DMS153 treated with DMSO at 0.1 percent for 48 hours (cell line): ENCODE data around the gene FAM81A.
"Not testable (repeated sequence)": the region's sequence is repeated elsewhere in the genome, so short reads cannot be mapped to it uniquely, and the experiment has no call there.

Experiments used
- DNase-seq: peaks from one replicate; lab custom pipeline; 2025; ENCODE audit not compliant: unreplicated experiment; lab: John Stamatoyannopoulos, UW

Gene FAM81A

DNA sequence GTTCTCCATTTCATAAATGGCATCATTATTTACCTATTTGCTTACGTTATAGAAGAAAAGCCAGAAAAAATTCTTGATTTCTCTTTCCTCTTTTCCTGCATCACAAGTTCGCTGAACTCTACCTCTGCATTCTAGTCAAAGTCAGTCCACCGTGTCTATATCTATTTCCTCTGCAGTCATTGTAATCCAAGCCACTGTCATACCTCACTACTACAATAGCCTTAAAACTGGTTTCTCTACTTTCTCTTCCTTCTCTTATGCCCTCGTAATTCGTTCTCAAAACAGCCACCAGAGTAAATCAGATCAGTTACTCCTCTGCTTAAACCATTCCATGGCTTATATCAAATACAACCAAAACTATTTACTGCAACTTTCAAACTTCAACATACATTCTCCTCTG lies 13.4 kb upstream of the FAM81A start:
- DNase-seq = no peak

DNA sequence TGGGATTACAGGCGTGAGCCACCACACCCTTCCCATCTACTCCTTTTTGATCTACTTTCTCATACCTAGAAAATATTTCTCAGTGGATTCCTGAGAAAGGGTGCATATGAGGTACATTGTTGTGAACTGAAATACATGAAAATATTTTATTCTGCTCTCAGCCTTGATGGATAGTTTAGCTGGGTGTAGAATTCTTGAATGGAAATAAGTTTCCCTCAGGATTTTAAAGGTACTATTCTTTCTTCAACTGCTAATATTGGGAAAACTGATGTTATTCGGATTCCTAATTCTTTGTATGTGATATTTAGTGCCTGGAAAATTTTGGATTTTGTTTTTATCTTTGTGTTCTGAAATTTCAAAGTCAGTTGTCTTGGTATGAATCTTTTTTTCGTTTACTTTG lies 9.1 kb upstream of the FAM81A start:
- DNase-seq = not testable (repeated sequence)

DNA sequence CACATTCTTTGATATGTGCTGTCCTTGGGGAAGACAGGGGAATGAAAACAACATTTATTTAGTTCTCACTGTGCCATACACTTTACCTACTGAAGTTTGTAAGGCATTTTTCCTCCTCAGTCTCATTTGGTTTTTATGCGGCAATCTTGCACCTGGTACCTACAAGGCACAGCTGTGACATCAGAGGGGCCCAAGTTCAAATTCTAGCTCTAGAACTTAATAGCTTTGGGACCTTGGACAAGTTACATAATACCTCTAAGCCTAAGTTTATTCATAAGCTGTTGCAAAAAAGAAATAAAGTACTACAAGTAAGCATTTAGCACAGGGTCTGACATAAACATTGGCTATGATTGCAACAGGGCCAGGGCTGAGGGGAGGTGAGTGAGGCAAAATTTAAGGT lies 5.6 kb upstream of the FAM81A start:
- DNase-seq = no peak

DNA sequence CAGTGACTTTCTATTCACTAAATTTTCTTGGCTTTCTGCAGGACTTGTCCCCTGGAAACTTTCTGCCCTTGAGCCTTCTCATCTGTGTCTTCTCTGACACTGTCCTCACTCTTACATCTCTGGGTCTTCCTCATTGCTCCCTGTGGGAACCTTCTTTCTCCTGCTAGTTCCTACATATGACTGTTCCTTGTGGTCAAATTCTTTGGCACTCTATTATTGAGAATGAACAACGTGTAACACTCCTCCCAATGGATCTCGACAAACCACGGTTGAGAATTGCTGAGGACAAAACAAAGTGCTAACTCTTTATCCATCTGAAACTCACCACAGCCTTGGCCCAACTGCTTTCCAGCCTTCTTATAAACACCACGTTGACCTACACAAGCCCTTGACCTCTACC lies 3.5 kb upstream of the FAM81A start:
- DNase-seq = no peak

DNA sequence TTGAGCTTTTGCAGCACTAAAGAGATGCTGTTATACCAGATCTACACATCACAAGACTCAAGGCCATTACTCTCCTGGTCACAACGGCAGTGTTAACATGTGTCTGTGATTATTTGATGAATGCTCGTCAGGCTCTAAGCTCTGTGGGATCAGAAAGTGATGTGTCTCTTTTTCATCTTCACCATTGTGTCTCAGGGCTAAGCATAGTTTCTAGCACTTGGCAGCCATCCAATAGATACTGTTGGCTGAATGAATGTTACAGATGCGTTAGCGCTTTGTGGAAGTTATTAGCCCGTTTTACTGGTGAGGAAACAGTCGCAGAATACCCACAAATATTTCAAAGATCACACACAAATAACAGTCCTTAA lies 1.2 kb upstream of the FAM81A start:
- peak; percentile 23 for DNase-seq

DNA sequence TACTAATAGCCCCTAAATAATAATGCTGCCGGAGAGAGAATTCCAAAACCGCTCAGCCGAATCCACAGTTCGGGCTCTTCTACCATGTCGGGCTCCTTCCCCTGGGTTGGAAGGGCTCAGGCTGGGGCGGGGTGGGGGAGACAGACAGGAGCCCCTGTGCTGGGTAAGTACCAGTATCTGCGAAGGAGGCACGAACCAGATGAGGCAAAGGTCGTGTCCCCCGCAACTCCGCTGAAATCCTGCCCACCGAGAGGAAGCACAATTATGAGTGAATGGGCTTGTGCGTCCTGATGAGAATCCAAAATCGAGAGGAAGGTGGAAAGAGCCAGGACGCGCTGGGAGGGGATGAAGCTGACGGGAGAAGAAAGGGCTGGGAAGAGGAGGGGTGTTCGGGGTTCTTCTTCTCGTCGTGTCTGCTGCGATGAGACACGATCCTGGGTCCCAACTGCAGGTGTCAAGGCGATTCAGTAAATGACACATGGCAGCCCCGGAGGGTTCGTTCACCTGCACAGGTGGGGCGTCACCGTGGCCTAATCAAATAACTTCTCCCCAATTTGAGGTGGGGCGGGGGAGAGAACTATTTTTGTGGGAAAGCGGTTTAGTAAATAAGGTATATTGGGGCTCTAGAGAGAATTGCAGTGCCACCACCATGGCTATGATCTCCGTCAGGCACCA lies 707 bp upstream of the FAM81A start:
- DNase-seq = no peak

DNA sequence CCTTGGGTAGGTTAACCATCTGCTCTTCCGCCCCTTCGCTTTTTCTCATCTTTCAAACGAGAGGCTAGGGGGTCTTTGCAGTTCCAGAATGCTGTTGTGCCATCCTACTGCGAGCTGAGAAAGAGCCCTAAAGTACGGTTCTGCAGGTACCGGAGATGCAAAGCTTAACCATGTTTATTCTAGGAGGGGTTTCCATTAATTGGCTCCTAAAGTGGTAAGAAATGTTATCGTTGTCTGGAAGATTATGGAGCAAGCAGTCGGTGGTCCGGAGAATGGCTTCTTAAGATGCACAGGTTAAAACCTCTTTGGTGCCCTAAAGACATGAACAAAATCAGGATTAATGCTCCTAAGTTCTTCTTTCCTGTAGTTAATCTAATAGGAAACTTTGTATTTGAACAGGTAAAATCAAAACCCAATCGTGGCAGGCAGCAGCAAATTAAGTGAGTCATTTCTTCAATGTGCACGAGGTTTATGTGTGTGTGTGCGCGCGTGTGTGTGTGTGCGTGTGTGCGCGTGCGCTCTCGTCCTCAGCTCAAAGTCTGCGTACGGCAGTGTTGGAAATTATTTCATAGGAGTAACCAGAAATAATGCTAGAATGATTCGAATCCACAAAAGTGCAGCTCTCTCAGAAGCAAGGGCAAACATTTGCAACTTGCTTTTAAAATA lies 772 bp downstream of the FAM81A start:
- no peak for DNase-seq

DNA sequence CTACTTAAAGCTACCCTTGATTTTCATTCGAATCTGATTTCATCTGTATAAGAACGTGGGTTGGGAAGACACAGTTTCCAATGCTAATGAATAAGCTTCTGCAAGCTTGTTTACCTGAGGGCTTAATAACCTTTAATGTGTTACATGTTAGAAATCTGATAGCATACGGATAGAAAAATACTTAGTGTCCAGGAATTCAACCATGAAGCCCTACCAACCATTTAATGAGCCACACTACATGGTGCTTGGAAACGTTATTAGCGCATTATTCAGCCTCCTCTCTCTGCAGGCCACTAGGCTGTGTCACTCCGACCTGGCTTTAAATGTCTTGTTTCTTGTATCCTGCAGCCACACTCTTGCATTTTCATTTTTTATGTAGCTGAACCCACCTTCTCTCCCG lies 1.6 kb downstream of the FAM81A start:
- no peak for DNase-seq

DNA sequence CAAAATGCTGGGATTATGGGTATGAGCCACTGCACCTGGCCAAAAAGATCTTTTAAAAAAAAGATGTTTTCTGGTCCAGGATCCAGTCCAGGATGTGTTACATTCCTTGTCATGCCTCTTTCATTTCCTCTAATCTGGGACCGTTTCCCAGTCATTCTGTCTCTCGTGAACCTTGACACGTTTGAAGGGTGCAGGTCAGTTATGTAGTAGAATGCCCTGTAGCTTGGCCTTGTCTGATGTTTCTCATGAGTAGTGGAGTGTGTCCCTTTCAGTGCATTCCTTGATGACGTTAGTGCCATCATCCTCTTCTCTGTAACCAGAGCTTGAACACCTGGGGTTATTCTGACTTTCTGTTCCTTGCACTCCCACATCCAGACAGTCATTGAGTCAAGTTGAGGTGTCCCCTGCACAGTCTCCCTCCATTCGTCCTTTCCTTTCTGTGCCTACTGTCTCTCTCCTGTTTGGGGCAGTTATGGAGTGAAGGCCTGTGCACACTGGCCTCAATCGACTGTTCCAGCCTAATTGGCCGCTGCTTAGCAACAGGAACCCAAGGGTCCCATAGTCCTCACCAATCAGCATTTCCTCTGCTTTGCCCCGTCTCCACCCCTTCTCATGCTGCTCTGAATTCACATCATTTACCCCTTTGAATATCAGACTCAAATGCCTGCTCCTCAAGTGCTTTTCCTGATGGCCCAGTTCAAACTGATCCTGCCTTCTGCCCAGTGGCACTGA lies 5.5 kb downstream of the FAM81A start:
- DNase-seq = no peak

DNA sequence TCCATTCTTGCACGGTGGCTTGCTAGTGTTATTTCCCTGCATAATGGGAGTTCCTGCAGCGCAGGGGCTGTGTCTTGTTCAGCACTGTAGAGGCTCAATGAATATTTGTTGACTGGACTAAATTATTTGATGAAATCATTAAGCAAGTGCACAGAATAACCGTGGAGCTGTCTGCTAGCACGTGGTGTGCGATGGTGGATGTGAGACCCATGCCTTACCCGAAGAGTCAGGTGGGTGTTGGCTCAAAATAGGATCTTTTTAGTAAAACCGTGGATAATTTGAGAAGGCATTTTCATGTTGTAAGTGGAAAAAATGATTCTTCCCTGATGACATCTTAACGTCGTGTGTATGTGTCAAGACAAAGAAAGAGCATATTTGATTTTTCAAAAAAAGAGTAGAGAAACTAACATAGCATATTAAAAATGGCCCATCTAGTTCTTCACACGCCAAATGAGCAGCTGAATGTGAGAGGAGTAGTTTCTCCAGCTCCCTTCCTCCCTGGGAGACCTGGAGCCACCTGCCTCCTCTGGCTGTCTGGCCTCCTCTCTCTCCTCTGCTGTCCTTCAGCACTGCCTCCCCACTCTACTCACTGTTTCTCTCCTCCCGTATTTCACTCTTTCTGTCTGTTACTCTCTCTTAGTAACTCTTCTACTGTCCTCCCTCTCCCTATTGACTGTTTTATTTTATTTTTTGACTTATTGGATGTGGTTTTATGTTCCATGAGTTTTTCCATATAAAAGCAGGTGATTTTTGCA lies 6.3 kb downstream of the FAM81A start:
- DNase-seq = no peak

DNA sequence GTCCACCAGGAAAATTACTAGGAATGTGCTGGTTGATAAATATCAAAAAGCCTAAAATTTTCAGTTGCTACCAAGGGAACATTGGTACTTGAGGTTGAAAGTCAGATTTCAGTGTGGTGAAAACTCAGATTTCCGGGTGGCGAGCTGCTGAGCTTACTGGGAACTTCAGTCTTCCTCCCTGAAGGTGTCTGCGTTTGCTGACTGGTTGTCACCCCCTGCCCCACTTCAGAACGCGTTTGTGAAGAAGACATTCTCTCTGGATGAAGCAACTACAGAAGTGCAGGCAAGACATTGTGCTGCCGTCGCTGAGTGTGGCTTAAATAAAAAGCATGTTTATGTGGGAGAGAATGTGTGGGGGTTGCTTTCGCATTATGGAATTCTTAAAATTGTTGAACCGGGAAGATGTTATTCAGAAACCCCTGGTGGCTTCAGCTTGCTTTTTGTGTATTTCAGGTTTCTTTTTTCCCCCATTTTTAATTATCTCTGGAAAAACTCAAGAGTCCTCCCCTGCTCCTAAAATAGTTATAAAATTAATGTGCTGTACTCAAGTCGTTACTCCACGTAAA lies 7.1 kb downstream of the FAM81A start:
- no peak for DNase-seq

DNA sequence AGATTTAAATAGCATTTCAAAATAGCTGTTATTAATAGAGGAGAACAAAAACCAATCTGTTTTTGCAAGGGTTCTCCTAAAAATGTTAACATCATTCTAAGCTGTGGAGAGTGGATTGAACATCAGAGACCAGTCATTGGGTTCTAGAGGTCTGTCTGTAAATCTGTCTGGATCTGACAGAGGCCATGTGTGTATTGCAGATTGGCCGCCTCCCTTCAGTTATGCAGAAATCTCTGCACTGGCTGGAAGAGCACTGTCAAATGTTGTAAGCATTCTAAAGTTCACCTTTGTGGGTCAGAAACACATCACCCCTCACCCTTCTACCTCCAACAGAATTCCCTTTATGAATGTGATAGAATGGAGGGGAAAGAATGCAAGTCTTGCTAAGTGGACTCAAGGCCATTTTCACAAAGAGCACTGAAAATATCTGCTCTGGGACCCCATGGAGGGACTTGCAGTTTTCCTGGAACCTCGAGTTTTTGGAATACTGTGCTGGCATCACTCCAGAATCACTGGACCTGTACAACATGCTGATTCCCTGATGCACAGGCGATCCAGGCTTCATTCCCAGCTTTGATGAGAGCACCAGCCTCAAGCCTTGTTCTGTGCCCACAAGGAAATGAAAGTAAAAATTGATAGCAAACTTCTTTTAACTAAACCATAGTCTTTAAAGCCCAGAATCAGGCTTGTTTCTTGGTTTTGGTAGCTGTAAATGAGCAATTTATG lies 8.4 kb downstream of the FAM81A start:
- no peak for DNase-seq

DNA sequence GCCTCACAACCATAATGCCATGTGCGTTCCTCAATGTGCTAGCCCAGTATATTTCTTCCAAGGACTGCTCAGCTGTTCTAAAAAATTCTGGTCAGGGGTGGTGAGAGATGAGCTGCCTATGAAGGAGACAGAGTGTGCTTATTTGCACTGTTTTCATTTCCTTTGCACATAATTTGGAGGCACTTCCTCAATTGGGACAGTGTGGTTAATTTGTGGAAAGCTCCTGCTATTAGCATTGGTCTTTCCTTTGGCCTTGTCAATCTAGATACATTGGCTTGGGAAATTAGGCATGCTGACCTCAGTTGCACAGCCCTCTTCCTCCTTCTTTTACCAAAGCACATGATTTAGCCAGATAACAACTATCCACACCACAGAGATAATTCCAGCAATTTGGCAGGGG lies 9.4 kb downstream of the FAM81A start:
- DNase-seq = no peak

DNA sequence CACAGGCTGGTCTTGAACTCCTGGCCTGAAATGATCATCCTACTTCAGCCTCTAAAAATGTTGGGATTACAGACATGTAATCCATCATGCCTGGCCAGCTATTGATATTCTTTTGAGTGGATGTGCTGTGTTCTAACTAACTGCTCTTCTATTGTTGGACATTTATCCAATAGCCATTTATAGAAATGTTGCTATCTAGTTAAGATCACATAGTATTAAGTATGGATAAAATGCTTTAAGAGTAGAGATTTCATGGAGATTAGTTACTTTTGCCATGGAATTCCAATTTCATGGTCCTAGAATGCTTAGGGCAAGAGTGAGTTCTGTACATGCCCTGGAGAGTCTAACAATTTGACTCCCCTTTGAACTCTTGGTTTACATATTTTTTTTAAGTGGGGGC lies 10.9 kb downstream of the FAM81A start:
- DNase-seq = no peak

DNA sequence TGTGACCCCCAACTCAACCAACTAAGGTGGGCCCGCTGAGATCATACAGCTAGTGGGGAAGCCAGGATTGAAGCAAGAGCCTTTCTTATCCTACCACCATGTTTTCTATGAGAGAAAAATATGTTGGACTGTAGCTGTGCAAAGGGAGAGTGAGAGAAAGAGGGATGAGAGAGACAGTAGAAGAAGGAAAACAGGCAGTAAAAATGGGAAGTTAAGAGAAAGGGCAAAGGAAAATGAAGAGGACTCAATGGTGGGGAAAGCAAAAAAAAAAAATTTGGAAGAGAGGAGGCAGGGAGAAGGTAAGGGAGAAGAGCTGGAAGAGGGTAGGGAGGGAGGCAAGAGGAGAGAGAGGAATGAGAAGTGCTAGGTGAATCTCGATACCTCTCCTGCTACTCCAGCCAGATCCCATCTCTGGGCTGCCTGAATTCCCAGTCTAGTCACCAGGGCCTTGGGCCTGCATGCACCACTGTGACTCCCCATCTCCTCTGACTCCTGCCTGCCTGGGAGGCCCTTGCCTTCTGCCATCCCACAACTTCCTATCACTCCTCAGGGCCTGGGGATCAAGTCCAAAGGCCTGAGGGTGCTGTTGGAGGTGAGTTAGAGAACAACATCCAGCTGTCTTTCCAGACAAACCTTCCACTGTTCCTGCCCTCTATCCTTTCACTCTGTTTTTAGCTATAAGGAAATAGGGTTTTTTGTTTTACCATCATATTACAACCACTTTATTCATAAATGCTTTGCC lies 15.7 kb downstream of the FAM81A start:
- no peak for DNase-seq

DNA sequence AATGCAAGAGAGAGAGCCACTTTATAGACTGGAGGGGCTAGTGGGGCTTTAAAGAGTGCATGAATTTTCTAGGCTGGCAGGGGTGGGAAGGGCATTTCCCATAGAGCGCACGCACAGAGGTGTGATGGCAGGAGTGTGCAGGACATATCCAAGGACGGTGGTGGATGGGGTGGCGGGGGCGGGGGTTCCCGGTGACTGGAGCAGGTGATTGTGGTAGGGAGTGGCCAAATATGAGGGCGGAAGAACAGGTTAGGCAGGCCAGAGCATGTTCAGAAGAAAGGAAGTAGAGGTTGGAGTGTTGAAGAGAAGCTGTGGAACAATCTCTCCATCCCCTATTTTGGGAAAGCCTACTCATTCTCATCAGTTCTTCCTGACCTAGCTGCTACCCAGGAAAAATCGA lies 18.1 kb downstream of the FAM81A start:
- peak; percentile 37 for DNase-seq

DNA sequence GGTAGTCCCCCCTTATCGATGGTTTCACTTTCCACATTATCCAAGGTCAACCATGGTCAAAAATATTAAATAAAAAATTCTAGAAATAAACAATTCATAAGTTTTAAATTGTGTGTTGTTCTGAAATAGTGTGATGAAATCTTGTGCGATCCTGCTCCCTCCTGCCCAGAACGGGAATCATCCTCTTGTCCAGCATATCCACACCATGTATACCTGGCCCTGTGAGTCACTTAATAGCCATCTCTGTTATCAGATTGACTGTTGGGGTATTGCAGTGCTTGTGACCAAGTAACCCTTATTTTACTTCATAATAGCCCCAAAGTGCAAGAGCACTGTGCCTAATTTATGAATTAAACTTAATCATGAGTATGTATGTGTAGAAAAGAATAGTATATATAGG lies 19.1 kb downstream of the FAM81A start:
- no peak for DNase-seq

DNA sequence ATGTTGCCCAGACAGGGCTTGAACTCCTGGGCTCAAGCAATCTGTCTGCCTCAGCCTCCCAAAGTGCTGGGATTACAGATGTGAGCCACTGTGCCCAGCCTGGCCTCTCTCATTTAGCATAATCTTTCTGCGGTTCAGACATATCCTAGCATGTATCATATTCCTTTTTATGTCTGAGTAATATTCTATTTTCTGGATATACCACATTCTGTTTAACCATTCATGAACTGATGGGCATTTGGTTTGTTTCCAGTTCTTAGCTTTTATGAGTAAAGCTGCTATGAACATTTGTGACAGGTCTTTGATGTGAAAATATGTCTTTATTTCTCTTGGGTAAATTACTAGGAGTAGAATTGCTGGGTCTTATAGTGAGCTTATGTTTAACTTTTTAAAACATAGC lies 23.5 kb downstream of the FAM81A start:
- no peak for DNase-seq

DNA sequence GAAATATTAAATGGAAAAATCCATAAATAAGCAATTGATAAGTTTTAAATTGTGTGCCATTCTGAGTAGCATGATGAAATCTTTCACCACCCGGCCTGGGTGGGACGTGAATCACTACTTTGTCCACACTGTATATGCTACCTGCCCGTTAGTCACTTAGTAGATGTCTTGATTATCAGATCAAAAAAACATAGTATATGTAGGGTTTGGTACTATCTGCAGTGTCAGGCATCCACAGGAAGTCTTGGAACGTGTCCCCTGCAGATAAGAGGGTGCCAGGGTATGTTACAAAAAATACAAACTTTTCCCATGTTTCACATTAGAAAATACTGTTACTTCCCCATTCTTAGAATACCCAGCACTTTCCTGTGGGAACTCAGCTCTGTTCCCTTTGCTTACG lies 35.2 kb downstream of the FAM81A start:
- DNase-seq = no peak

DNA sequence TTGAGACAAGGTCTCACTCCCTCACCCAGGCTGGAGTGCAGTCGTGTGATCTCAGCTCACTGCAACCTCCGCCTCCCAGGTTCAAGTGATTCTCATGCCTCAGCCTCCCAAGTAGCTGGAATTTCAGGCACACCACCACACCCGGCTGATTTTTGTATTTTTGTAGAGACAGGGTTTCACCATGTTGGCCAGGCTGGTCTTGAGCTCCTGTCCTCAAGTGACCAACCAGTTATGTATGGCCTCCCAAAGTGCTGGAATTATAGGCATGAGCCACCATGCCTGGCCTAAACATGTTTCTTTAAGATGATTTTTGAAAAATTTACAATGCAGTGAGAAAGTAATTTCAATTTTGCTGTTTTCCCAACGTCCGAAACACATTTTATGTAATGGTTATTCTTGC lies 37.2 kb downstream of the FAM81A start:
- DNase-seq = not testable (repeated sequence)
